ENCODE measurements around the gene SLC41A3.
"Not testable (repeated sequence)": the region's sequence is repeated elsewhere in the genome, so short reads cannot be mapped to it uniquely, and the experiment has no call there.

SLC41A3 gene

DNA sequence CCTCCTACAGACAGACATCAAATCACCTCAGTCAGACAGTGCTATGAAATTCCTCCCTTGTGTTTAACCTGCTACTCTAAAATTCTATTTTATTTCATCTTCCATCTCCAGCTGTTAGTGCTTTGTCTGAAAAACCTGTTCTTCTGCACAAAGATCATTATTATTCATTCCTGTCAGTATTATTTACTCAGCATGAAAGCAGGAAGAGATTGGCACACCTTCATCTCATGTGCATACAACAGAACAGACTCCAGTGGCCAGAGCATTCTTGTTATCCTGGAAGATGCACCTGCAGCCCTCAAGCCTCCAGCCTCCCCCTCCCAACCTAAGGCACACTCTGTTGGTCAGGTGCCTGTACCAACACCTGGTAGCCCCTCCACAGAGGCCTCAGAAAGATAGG, 116.8 kb downstream of the SLC41A3 start:
- no peak for DNase-seq (ENCODE audit: low read depth, low spot score)
- POLR2A ChIA-PET, result no interaction called here
- CTCF ChIA-PET, result no interaction called here
- H3K4me3 ChIP-seq (ENCODE audit: low read depth, low read length), result no peak overlapping the region
- TF ChIP-seq, protein P1, sequence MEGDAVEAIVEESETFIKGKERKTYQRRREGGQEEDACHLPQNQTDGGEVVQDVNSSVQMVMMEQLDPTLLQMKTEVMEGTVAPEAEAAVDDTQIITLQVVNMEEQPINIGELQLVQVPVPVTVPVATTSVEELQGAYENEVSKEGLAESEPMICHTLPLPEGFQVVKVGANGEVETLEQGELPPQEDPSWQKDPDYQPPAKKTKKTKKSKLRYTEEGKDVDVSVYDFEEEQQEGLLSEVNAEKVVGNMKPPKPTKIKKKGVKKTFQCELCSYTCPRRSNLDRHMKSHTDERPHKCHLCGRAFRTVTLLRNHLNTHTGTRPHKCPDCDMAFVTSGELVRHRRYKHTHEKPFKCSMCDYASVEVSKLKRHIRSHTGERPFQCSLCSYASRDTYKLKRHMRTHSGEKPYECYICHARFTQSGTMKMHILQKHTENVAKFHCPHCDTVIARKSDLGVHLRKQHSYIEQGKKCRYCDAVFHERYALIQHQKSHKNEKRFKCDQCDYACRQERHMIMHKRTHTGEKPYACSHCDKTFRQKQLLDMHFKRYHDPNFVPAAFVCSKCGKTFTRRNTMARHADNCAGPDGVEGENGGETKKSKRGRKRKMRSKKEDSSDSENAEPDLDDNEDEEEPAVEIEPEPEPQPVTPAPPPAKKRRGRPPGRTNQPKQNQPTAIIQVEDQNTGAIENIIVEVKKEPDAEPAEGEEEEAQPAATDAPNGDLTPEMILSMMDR (IDR thresholded peaks at IDR 0.05; ENCODE audit: insufficient read depth, low read length, missing control alignments), result no peak

DNA sequence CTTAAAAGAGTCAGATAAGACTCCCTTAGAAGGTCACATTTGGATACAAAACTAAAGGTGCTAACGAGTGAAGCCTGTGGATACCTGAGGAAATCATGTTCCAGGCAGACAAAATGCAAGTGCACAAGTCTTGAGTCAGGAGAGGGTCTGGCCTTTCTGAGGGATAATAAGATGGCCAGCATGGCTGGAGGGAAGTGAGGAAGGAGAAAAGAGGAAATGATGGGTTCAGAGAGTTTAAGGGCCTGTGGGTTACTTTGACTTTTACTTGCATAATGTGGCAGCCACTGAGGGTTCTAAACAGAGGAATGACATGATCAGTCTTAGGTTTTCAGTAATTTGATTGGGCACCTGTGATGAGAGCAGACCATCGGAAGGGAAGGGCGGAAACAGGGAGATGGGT, 118.4 kb downstream of the SLC41A3 start:
- POLR2A ChIA-PET, result no interaction called here
- H3K4me3 ChIP-seq (ENCODE audit: low read depth, low read length), result no peak overlapping the region

DNA sequence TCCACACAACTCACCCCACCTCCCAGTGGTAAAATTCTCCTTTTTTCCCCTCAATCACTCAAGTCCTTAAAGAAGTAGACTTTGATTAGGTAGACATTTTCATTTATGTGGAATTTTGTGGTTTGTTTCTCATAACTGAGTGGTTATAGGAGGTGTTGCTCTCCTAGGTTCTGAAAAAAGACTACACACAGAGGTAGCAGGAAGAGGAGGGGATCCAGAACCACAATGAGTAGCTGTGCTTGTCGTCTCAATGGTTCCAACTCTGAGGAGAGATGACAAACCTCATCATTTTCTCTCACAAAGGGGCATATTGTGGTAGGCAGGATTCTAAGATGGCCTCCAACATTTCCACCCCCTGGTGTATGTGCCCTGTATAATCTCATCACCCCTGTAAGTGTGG, 120.1 kb downstream of the SLC41A3 start:
- POLR2A ChIA-PET; DNase-seq (ENCODE audit: low read depth, low spot score); H3K4me3 ChIP-seq (ENCODE audit: low read depth, low read length); CTCF ChIA-PET: not testable (repeated sequence)

More for the DNA sequence above, 118.4 kb downstream of the SLC41A3 start:
- no peak for DNase-seq (ENCODE audit: low read depth, low spot score)
- CTCF ChIA-PET, result no interaction called here
- TF ChIP-seq, protein P1 (IDR thresholded peaks at IDR 0.05; ENCODE audit: insufficient read depth, low read length, missing control alignments), result no peak

DNA sequence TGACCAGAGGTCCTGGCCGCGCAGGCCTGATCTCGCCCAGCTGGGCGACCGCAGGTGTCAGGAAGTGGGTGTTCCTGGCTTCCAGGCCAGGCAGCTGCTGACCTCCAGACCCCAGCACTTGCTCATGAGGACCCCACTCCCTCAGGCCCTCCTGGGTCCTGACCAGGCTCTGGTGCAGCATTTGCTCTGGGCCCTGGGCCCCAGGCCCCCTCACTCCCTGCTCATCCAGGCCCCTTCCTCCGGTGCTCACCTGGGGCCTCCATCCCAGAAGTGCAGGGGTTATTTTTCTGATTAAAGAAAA, 122.7 kb downstream of the SLC41A3 start:
- no peak for DNase-seq (ENCODE audit: low read depth, low spot score)
- H3K4me3 ChIP-seq (ENCODE audit: low read depth, low read length), result no peak overlapping the region
- ChIA-PET CTCF (no interaction called here), POLR2A (no interaction called here)
- TF ChIP-seq, protein P1 (IDR thresholded peaks at IDR 0.05; ENCODE audit: insufficient read depth, low read length, missing control alignments), result no peak

DNA sequence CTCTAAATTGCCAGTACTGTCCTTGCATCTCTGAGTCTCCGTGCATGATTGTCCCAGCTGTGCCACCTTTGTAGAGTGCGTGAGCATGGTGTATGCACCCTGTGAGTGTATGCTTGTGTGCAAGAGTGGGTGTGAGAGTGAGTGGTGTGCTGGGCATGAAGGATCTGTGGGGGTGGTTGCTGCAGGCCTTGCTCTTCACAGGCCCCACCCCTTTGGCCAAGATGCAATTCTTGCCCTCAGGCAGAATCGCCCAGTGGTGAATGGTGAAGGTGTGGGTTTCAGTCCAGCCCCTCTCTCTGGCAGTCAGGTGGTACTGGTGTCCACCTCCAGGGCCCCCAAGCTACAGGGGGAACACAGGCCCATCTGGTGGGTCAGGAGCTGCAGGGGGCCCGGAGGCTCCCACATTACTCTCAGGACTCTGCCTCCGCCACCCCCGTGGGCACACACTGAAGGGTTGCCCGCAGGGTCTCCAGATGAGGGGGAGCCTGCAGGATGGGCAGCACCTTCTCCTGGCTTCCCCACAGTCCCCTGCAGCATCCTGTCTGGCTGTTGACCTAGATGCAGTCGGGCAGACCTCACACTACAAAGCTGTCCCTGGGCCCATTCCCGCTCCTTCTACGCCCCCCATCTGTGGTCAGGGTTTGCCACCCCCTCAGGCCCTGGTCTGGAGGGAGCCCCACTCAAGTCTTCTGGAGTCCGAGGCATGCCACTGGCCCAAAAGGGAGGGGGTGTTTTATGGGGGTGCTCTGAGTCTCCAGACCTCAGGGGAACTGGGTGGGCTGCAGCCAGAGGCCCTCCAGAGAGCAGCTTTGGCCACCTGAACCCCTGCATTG, 123.3 kb downstream of the SLC41A3 start:
- no peak for DNase-seq (ENCODE audit: low read depth, low spot score)
- ChIA-PET POLR2A (no interaction called here), CTCF (no interaction called here)
- TF ChIP-seq, protein P1 (IDR thresholded peaks at IDR 0.05; ENCODE audit: insufficient read depth, low read length, missing control alignments), result no peak
- H3K4me3 ChIP-seq (ENCODE audit: low read depth, low read length), result no peak overlapping the region

DNA sequence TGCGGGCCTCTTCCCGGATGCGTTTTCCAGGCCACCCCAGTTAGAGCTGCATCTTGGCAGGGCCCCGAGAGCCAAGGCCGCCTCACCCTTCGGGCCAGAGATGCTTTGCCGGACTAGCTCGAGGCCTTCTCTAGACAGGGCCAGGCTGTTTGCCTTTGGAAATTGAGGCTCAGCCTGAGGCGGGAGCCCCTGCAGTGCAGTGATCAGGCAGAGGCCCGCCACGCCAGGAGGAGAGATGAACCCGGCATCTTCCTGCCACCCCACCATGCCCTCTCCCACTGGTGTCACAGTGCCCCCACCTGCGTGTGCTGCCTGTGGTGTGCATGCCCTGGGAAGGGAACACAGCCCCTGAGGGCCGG, 123.9 kb downstream of the SLC41A3 start:
- ChIA-PET POLR2A (no interaction called here), CTCF (no interaction called here)
- H3K4me3 ChIP-seq (ENCODE audit: low read depth, low read length), result no peak overlapping the region
- DNase-seq (ENCODE audit: low read depth, low spot score), result no peak
- TF ChIP-seq, protein P1 (IDR thresholded peaks at IDR 0.05; ENCODE audit: insufficient read depth, low read length, missing control alignments), result no peak

DNA sequence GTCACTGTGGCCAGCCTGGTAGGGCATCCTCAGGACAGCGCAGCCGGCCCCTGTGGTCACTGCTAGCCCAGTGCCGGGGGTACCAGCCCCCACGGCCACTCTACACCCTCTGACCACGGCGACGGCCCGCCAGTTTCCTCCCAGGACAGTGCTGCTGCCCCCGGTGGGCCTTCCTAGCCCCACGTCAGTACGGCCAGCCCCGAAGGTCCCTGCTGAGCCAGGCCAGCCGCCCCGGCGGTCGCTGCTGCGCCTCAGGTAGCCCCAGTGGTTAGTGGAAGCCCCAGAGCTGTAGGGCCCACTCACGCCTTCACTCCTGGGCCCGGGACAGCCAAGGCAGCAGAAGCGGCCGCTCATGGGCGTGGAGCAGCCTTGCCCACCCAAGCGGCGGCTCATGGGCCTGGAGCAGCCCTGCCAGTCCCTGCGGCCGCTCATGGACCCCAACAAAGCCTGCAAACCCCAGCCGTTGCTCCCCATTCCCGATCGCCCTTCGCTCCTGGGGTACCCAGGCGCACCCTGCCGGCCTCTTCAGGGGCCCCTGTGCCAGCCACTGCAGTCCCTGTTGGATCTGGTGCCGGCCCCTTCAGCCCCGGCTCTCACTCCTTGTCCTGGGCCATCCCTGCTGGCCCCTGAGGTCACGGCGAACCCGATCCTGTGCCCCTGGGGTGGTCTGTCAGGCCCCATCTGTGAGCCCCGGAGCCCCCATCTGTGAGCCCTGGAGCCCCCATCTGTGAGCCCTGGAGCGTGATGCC, 124.4 kb downstream of the SLC41A3 start:
- ChIA-PET CTCF (no interaction called here), POLR2A (no interaction called here)
- no peak overlapping the region for H3K4me3 ChIP-seq (ENCODE audit: low read depth, low read length)
- no peak for DNase-seq (ENCODE audit: low read depth, low spot score)
- TF ChIP-seq, protein P1 (IDR thresholded peaks at IDR 0.05; ENCODE audit: insufficient read depth, low read length, missing control alignments), result no peak

All from AG04449 (cell line).